BJ (cell line): ENCODE data around the gene ACAP2. TPM values are rescaled to one million over a fixed set of nuclear protein-coding genes. Genes with fewer than 3 reads are reported as not detected.

ENCODE experiments used
- CTCF ChIA-PET: fragments of 350-600 bp; formaldehyde crosslinking; extraction: SDS; loops from one replicate; lab custom pipeline; 2021; ENCODE audit warnings: antibody characterized with exemption, inconsistent platforms; lab: Yijun Ruan, JAX
- POLR2A ChIA-PET: fragments of 300-600 bp; sonication (Branson Sonifier 250); formaldehyde crosslinking; extraction: SDS; loops from one replicate; lab custom pipeline; 2021; ENCODE audit warnings: antibody characterized with exemption; lab: Charles Lee
- DNase-seq: peaks from one replicate; pipeline ENCODE4 v3.0.0-alpha.2; 2011; ENCODE audit warnings: low read depth
- H3K27me3 ChIP-seq: 2 replicates; pipeline ENCODE4 v1.6.0; 2011; ENCODE audit warnings: low read length; ENCODE audit not compliant: control insufficient read depth, insufficient read depth
- H3K36me3 ChIP-seq: 2 replicates; pipeline ENCODE4 v1.5.1; 2011; ENCODE audit warnings: low read length; ENCODE audit not compliant: control insufficient read depth, insufficient read depth
- H3K4me3 ChIP-seq: 2 replicates; pipeline ENCODE4 v1.5.1; 2011; ENCODE audit warnings: low read depth, mild to moderate bottlenecking, control low read depth, low read length
- CTCF ChIP-seq: IDR thresholded peaks from 2 replicates; pipeline ENCODE4 v1.5.1; 2011; ENCODE audit warnings: low read depth, mild to moderate bottlenecking, control low read depth, inconsistent platforms, low read length, moderate library complexity; ENCODE audit not compliant: insufficient read depth
- polyA plus RNA-seq: library from polyadenylated mRNA; depleted of rRNA; stranded (reverse); fragments of >200 nt; gene quantifications from 2 replicates; pipeline ENCODE4 v1.2.3, GENCODE V29; 2011; rRNA removed
- small RNA-seq: library from RNA; depleted of rRNA; stranded (forward); fragments of <200 nt; gene quantifications from one replicate; pipeline ENCODE3, GENCODE V24; 2012; ENCODE audit warnings: low replicate concordance, low read depth; ENCODE audit not compliant: insufficient read length

The ACAP2 gene
- polyA plus RNA-seq, 1 experiment = 12.5 TPM

- ChIA-PET POLR2A (no interaction called here), CTCF (interaction anchor here (0.9 to 2.0 kb wide), 6 partner anchors 11 to 556 kb away, joined by 3 to 12 read pairs (median 5); partner anchors contain the start of gene LSG1)
- H3K27me3 ChIP-seq = no peaks in the 10 kb centered on the region
- no peak for TF ChIP-seq CTCF
- no peaks in the 10 kb centered on the region; the same call in 1 of the 2 replicates for H3K36me3 ChIP-seq
- H3K4me3 ChIP-seq = no peak overlapping the region
- no peak for DNase-seq
Measured at GRCh38 chr3:195227871-195228270, 214.9 kb downstream of the ACAP2 start.

GRCh38 chr3:195226900-195227447 is 215.8 kb downstream of the ACAP2 start:
- peak; percentile 44 for TF ChIP-seq CTCF
- ChIA-PET POLR2A (no interaction called here), CTCF (interaction anchor here (0.9 to 2.0 kb wide), 8 partner anchors 12 to 555 kb away, joined by 3 to 12 read pairs (median 3); partner anchors contain the start of genes LSG1 and XXYLT1)
- DNase-seq = no peak
- H3K27me3 ChIP-seq = no peaks in the 10 kb centered on the region
- no peaks in the 10 kb centered on the region; the same call in 1 of the 2 replicates for H3K36me3 ChIP-seq
- no peak overlapping the region for H3K4me3 ChIP-seq

GRCh38 chr3:195226445-195226844 is 216.4 kb downstream of the ACAP2 start:
- CTCF ChIA-PET = interaction anchor here (1.1 to 2.0 kb wide), 5 partner anchors 16 to 555 kb away, joined by 3 to 12 read pairs (median 7); partner anchors contain the start of genes LSG1 and XXYLT1
- DNase-seq = no peak
- H3K36me3 ChIP-seq = no peaks in the 10 kb centered on the region; the same call in 1 of the 2 replicates
- POLR2A ChIA-PET = no interaction called here
- no peak overlapping the region for H3K4me3 ChIP-seq
- H3K27me3 ChIP-seq = no peaks in the 10 kb centered on the region
- TF ChIP-seq CTCF = no peak

GRCh38 chr3:195224980-195225580 is 217.7 kb downstream of the ACAP2 start:
- TF ChIP-seq CTCF = no peak
- no peaks in the 10 kb centered on the region; the same call in 1 of the 2 replicates for H3K36me3 ChIP-seq
- H3K27me3 ChIP-seq = no peaks in the 10 kb centered on the region
- ChIA-PET POLR2A (no interaction called here), CTCF (interaction anchor here (0.5 to 1.9 kb wide), 5 partner anchors 10 to 78 kb away, joined by 3 to 7 read pairs (median 3); no protein-coding TSS in a partner anchor)
- no peak for DNase-seq
- H3K4me3 ChIP-seq = no peak overlapping the region

Small RNA genes lying within 50 kb of the gene (small RNA-seq; reads per million reads assigned to genes)
- not detected for gene RF00019

Other genes starting within 250 kb of the ACAP2 start
- gene XXYLT1, start 171.9 kb downstream of the ACAP2 start, polyA plus RNA-seq = 24.4 and 33.5 TPM in 2 replicates
- gene PPP1R2, start 100.3 kb upstream of the ACAP2 start, polyA plus RNA-seq = 41.9 and 140 TPM in 2 replicates
- 8.3 and 15.0 TPM in 2 replicates for gene APOD, start 140.9 kb upstream of the ACAP2 start, polyA plus RNA-seq